OCI-LY1 (cell line): ENCODE data around the gene GDF15.
"Not testable (repeated sequence)": the region's sequence is repeated elsewhere in the genome, so short reads cannot be mapped to it uniquely, and the experiment has no call there.

ENCODE experiments used
- H2AFZ ChIP-seq: fragments of 200-600 bp; sonication (generic), shearing (Covaris generic); 2 replicates; pipeline ENCODE4 v1.6.0; 2014; ENCODE audit warnings: antibody characterized with exemption, mild to moderate bottlenecking, low read length
- H3F3A ChIP-seq: fragments of 200-600 bp; sonication (generic), shearing (Covaris generic); 2 replicates; pipeline ENCODE4 v1.6.0; 2014; ENCODE audit warnings: mild to moderate bottlenecking, antibody characterized with exemption, low read length, moderate library complexity; ENCODE audit not compliant: insufficient read depth
- H3K27ac ChIP-seq: fragments of 200-600 bp; sonication (generic); 2 replicates; pipeline ENCODE4 v1.5.1; 2014; ENCODE audit warnings: low read length, mixed run types, mild to moderate bottlenecking, low read depth; ENCODE audit not compliant: poor library complexity, severe bottlenecking
- H3K27me3 ChIP-seq: fragments of 200-600 bp; sonication (generic); 2 replicates; pipeline ENCODE4 v1.6.0; 2014; ENCODE audit warnings: antibody characterized with exemption, mild to moderate bottlenecking, low read length, moderate library complexity; ENCODE audit not compliant: insufficient read depth
- H3K36me3 ChIP-seq: fragments of 200-600 bp; sonication (generic); 2 replicates; pipeline ENCODE4 v1.6.1; 2014; ENCODE audit warnings: mild to moderate bottlenecking, antibody characterized with exemption, low read length, moderate library complexity, mixed read lengths; ENCODE audit not compliant: insufficient read depth
- H3K4me1 ChIP-seq: fragments of 200-600 bp; sonication (generic); 2 replicates; pipeline ENCODE4 v1.5.1; 2014; ENCODE audit warnings: mild to moderate bottlenecking, low read length, moderate library complexity; ENCODE audit not compliant: insufficient read depth, severe bottlenecking
- H3K4me2 ChIP-seq: fragments of 200-600 bp; sonication (generic), shearing (Covaris generic); 2 replicates; pipeline ENCODE4 v1.6.1; 2014; ENCODE audit warnings: low read length
- H3K4me3 ChIP-seq: fragments of 200-600 bp; sonication (generic); 2 replicates; pipeline ENCODE4 v1.5.1; 2014; ENCODE audit warnings: low read length, low read depth, mild to moderate bottlenecking, mixed read lengths; ENCODE audit not compliant: poor library complexity, severe bottlenecking
- H3K79me2 ChIP-seq: fragments of 200-600 bp; shearing (Covaris generic); 2 replicates; pipeline ENCODE4 v1.6.1; 2016; ENCODE audit warnings: mixed run types, low read length, mixed read lengths; ENCODE audit not compliant: insufficient read depth
- H3K9ac ChIP-seq: fragments of 200-600 bp; sonication (generic), shearing (Covaris generic); 2 replicates; pipeline ENCODE4 v1.6.1; 2014; ENCODE audit warnings: mild to moderate bottlenecking, low read length, mixed read lengths
- H3K9me2 ChIP-seq: fragments of 200-600 bp; sonication (generic), shearing (Covaris generic); 2 replicates; pipeline ENCODE4 v1.6.1; 2014; ENCODE audit warnings: low read depth, mild to moderate bottlenecking, low read length, mixed read lengths
- H3K9me3 ChIP-seq: fragments of 200-600 bp; shearing (Covaris generic); 2 replicates; pipeline ENCODE4 v1.6.1; 2014; ENCODE audit warnings: low read length, mixed read lengths
- H4K20me1 ChIP-seq: fragments of 200-600 bp; sonication (generic), shearing (Covaris generic); 2 replicates; pipeline ENCODE4 v1.6.0; 2016; ENCODE audit warnings: mild to moderate bottlenecking, low read length; ENCODE audit not compliant: insufficient read depth
- CTCF ChIP-seq: fragments of 200-600 bp; sonication (generic), shearing (Covaris generic); IDR thresholded peaks from 2 replicates; pipeline ENCODE4 v1.5.1; 2017; ENCODE audit warnings: mild to moderate bottlenecking, antibody characterized with exemption, low read length, moderate library complexity, mixed read lengths
- EZH2 ChIP-seq: fragments of 200-600 bp; sonication (generic), shearing (Covaris generic); IDR thresholded peaks from 2 replicates; pipeline ENCODE4 v1.8.0; 2017; ENCODE audit warnings: borderline replicate concordance, mixed run types, mild to moderate bottlenecking, antibody characterized with exemption, low read length, moderate library complexity, mixed read lengths

GDF15 gene

GRCh38 chr19:18377026-18377425 lies 8.9 kb upstream of the GDF15 start:
- peaks cover 8% of the 10 kb centered on the region for H3K4me1 ChIP-seq

GRCh38 chr19:18379803-18380747 lies 5.9 kb upstream of the GDF15 start:
- Histone ChIP-seq H3K9ac (no peak overlapping the region), H3K9me2 (no peaks in the 10 kb centered on the region), H3K27me3 (peaks cover 7% of the 10 kb centered on the region; the same call in 1 of the 2 replicates), H3K4me1 (no peaks in the 10 kb centered on the region), H3K4me2 (no peak overlapping the region), H3K9me3 (no peaks in the 10 kb centered on the region), H3K36me3 (no peaks in the 10 kb centered on the region), H3K4me3 (no peak overlapping the region), H3K27ac (no peak overlapping the region), H4K20me1 (no peaks in the 10 kb centered on the region), H3K79me2 (no peaks in the 10 kb centered on the region), H3F3A (no peaks in the 10 kb centered on the region), H2AFZ (no peak overlapping the region)
- TF ChIP-seq CTCF, result no peak
- no peak for TF ChIP-seq EZH2

More at GRCh38 chr19:18377026-18377425, 8.9 kb upstream of the GDF15 start:
- Histone ChIP-seq H3K79me2 (no peaks in the 10 kb centered on the region), H3K9ac (no peak overlapping the region), H3F3A (no peaks in the 10 kb centered on the region), H3K27me3 (peaks cover 4% of the 10 kb centered on the region; the same call in 1 of the 2 replicates), H3K27ac (no peak overlapping the region), H3K36me3 (no peaks in the 10 kb centered on the region), H3K4me3 (no peak overlapping the region), H3K4me2 (no peak overlapping the region), H2AFZ (no peak overlapping the region), H3K9me2 (no peaks in the 10 kb centered on the region), H3K9me3 (no peaks in the 10 kb centered on the region), H4K20me1 (no peaks in the 10 kb centered on the region)
- TF ChIP-seq CTCF, result no peak
- TF ChIP-seq EZH2, result no peak

- Histone ChIP-seq H3K4me2 (no peak overlapping the region), H2AFZ (no peak overlapping the region), H4K20me1 (no peaks in the 10 kb centered on the region), H3K9me2 (no peaks in the 10 kb centered on the region), H3K27me3 (peaks cover 7% of the 10 kb centered on the region; the same call in 1 of the 2 replicates), H3F3A (no peaks in the 10 kb centered on the region), H3K27ac (no peak overlapping the region), H3K9ac (no peak overlapping the region), H3K79me2 (no peaks in the 10 kb centered on the region), H3K9me3 (no peaks in the 10 kb centered on the region), H3K36me3 (no peaks in the 10 kb centered on the region), H3K4me3 (no peak overlapping the region), H3K4me1 (no peaks in the 10 kb centered on the region)
- TF ChIP-seq CTCF, result no peak
- TF ChIP-seq EZH2, result no peak
Measured at GRCh38 chr19:18380843-18381242, 5.1 kb upstream of the GDF15 start.

- H3K4me1 ChIP-seq, H3K36me3 ChIP-seq, H3K4me3 ChIP-seq, H3K27ac ChIP-seq, H2AFZ ChIP-seq, H3K9me2 ChIP-seq, H3F3A ChIP-seq, H3K79me2 ChIP-seq, H4K20me1 ChIP-seq, H3K9me3 ChIP-seq, H3K9ac ChIP-seq, H3K4me2 ChIP-seq: not testable (repeated sequence)
- peaks cover 12% of the 10 kb centered on the region; the same call in 1 of the 2 replicates for H3K27me3 ChIP-seq
Measured at GRCh38 chr19:18383622-18384021, 2.3 kb upstream of the GDF15 start.
